Mesenchymal stem cell (in vitro differentiated cells and primary cell): Measurements from ENCODE around the gene NEK8.
A peak's percentile ranks its signal among the peaks of the same experiment; 100 is the strongest.

Source experiments
- DNase-seq: peaks from one replicate; pipeline ENCODE4 v3.0.0-alpha.2; 2013
- H2AFZ ChIP-seq: one replicate; pipeline ENCODE4 v1.6.1; 2013; ENCODE audit warnings: low read depth, mild to moderate bottlenecking, control low read depth, inconsistent platforms, low read length, moderate library complexity
- H2AK5ac ChIP-seq: 2 replicates; pipeline ENCODE4 v1.6.1; 2013; ENCODE audit warnings: low read length, moderate library complexity, mild to moderate bottlenecking, inconsistent platforms; ENCODE audit not compliant: severe bottlenecking
- H2BK120ac ChIP-seq: one replicate; pipeline ENCODE4 v1.6.1; 2013; ENCODE audit warnings: low read depth, mild to moderate bottlenecking, inconsistent platforms, low read length, moderate library complexity
- H2BK12ac ChIP-seq, 2 experiments: one replicate each; pipeline ENCODE4 v1.6.1; 2013; ENCODE audit warnings: inconsistent platforms in 2 of 2, low read length in 2 of 2, mild to moderate bottlenecking in 2 of 2, moderate library complexity in 2 of 2, control low read depth in 1 of 2
- H2BK15ac ChIP-seq: one replicate; pipeline ENCODE4 v1.6.1; 2013; ENCODE audit warnings: mild to moderate bottlenecking, low read depth, inconsistent platforms; ENCODE audit not compliant: poor library complexity, severe bottlenecking
- H2BK5ac ChIP-seq: 2 replicates; pipeline ENCODE4 v1.6.1; 2013; ENCODE audit warnings: low read depth, mild to moderate bottlenecking, low read length, control low read depth, inconsistent platforms; ENCODE audit not compliant: poor library complexity, severe bottlenecking
- H3K14ac ChIP-seq, 2 experiments: one replicate each; pipeline ENCODE4 v1.6.1; 2013; ENCODE audit warnings: inconsistent platforms in 2 of 2, low read length in 2 of 2, control low read depth in 1 of 2, mild to moderate bottlenecking in 1 of 2, moderate library complexity in 1 of 2
- H3K18ac ChIP-seq, 2 experiments: one replicate each; pipeline ENCODE4 v1.6.1; 2013; ENCODE audit warnings: inconsistent platforms in 2 of 2, low read length in 2 of 2, control low read depth in 1 of 2, low read depth in 1 of 2, mild to moderate bottlenecking in 1 of 2
- H3K23ac ChIP-seq, 2 experiments: one replicate each; pipeline ENCODE4 v1.6.1; 2013; ENCODE audit warnings: inconsistent platforms in 2 of 2, low read length in 2 of 2, mild to moderate bottlenecking in 2 of 2, moderate library complexity in 2 of 2, control low read depth in 1 of 2
- H3K27ac ChIP-seq: 2 replicates; pipeline ENCODE4 v1.5.1; 2013; ENCODE audit warnings: mild to moderate bottlenecking, moderate library complexity, low read length, control low read depth, inconsistent platforms; ENCODE audit not compliant: poor library complexity, severe bottlenecking
- H3K27me3 ChIP-seq, 2 experiments: 2 replicates each; pipeline versions ENCODE4 v1.6.1 to v1.7.0; 2013; ENCODE audit warnings: low read length in 2 of 2, mild to moderate bottlenecking in 2 of 2, moderate library complexity in 2 of 2, control low read depth in 1 of 2, inconsistent platforms in 1 of 2; ENCODE audit not compliant: control insufficient read depth in 1 of 2, insufficient read depth in 1 of 2
- H3K36me3 ChIP-seq, 2 experiments: 2 replicates each; pipeline versions ENCODE4 v1.6.1 to v1.7.0; 2013; ENCODE audit warnings: low read length in 2 of 2, control low read depth in 1 of 2, inconsistent platforms in 1 of 2, low read depth in 1 of 2, mild to moderate bottlenecking in 1 of 2; ENCODE audit not compliant: insufficient read depth in 2 of 2, control insufficient read depth in 1 of 2
- H3K4ac ChIP-seq, 2 experiments: one replicate each; pipeline ENCODE4 v1.6.1; 2013; ENCODE audit warnings: inconsistent platforms in 2 of 2, low read length in 2 of 2, mild to moderate bottlenecking in 2 of 2, moderate library complexity in 2 of 2, control low read depth in 1 of 2, low read depth in 1 of 2
- H3K4me1 ChIP-seq: 2 replicates; pipeline ENCODE4 v1.6.1; 2013; ENCODE audit warnings: low read depth, low read length, control low read depth; ENCODE audit not compliant: control insufficient read depth, insufficient read depth
- H3K4me2 ChIP-seq: 2 replicates; pipeline ENCODE4 v1.6.1; 2013; ENCODE audit warnings: low read length, mild to moderate bottlenecking, inconsistent platforms; ENCODE audit not compliant: poor library complexity, severe bottlenecking
- H3K4me3 ChIP-seq, 2 experiments: 2 replicates each; pipeline versions ENCODE4 v1.5.1 to v1.7.0; 2013; ENCODE audit warnings: low read length in 2 of 2, mild to moderate bottlenecking in 2 of 2, control low read depth in 1 of 2, low read depth in 1 of 2; ENCODE audit not compliant: insufficient read depth in 1 of 2
- H3K79me1 ChIP-seq: replicated peaks from 2 replicates; pipeline ENCODE4 v1.6.1; 2013; ENCODE audit warnings: mild to moderate bottlenecking, control low read depth, low read length, inconsistent platforms; ENCODE audit not compliant: poor library complexity, severe bottlenecking
- H3K9ac ChIP-seq: 2 replicates; pipeline ENCODE4 v1.7.0; 2013; ENCODE audit warnings: mild to moderate bottlenecking, low read length, moderate library complexity
- H3K9me3 ChIP-seq: 2 replicates; pipeline ENCODE4 v1.7.0; 2013; ENCODE audit warnings: mild to moderate bottlenecking, low read length; ENCODE audit not compliant: control insufficient read depth
- H4K8ac ChIP-seq: one replicate; pipeline ENCODE4 v1.6.1; 2013; ENCODE audit warnings: inconsistent platforms, mild to moderate bottlenecking, low read length, moderate library complexity
- H4K91ac ChIP-seq: one replicate; pipeline ENCODE4 v1.6.1; 2013; ENCODE audit warnings: mild to moderate bottlenecking, low read length, inconsistent platforms
- WGBS: methylation state at CpG from one replicate; pipeline ENCODE4 v1.1.7; 2013; ENCODE audit warnings: mixed read lengths; 5-methylcytosine and 5-hydroxymethylcytosine counted together

The NEK8 gene

GRCh38 chr17:28741358-28742349, 13.1 kb downstream of the NEK8 start:
- H3K9me3 ChIP-seq = no peaks in the 10 kb centered on the region
- H2BK12ac ChIP-seq = peak overlapping the region; percentile 17 to 49
- peak overlapping the region; percentile 36 for H4K8ac ChIP-seq
- H2BK15ac ChIP-seq = peak overlapping the region; percentile 1
- peak overlapping the region; percentile 19 to 46 for H3K4ac ChIP-seq
- peaks cover 3% of the 10 kb centered on the region for H3K79me1 ChIP-seq
- peak overlapping the region; percentile 84 for H2AK5ac ChIP-seq
- DNase-seq = no peak
- no peak overlapping the region for H3K9ac ChIP-seq
- no peaks in the 10 kb centered on the region for H3K27me3 ChIP-seq
- no peak overlapping the region for H2AFZ ChIP-seq
- 97% methylated on average over 18 of the region's 19 CpGs for WGBS
- no peak overlapping the region for H3K4me2 ChIP-seq
- peak overlapping the region; percentile 13 to 73 for H3K18ac ChIP-seq
- H3K27ac ChIP-seq = peak overlapping the region; percentile 11
- peaks cover 23% of the 10 kb centered on the region for H3K4me1 ChIP-seq
- H3K4me3 ChIP-seq = no peak overlapping the region
- peak overlapping the region; percentile 71 for H4K91ac ChIP-seq
- no peak overlapping the region for H3K23ac ChIP-seq
- no peak overlapping the region for H2BK120ac ChIP-seq
- H3K14ac ChIP-seq = no peak overlapping the region
- peaks cover 18 to 42% of the 10 kb centered on the region in 2 experiments for H3K36me3 ChIP-seq
- no peak overlapping the region for H2BK5ac ChIP-seq

- Histone ChIP-seq H2AK5ac (no peak within 1 kb of the TSS), H2AFZ (no peak within 1 kb of the TSS), H2BK5ac (peak within 1 kb of the TSS; percentile 96), H3K27ac (peak within 1 kb of the TSS; percentile 98), H3K9ac (peak within 1 kb of the TSS; percentile 99), H3K18ac (peak within 1 kb of the TSS; percentile 96 to 99), H3K14ac (peak within 1 kb of the TSS; percentile 62 to 98), H3K4ac (peak within 1 kb of the TSS; percentile 97 to 98), H3K27me3 (no peaks in the 10 kb centered on the region), H3K23ac (peak within 1 kb of the TSS in 1 of 2 experiments; percentile 77), H3K9me3 (no peaks in the 10 kb centered on the region), H2BK120ac (peak within 1 kb of the TSS; percentile 87), H2BK12ac (peak within 1 kb of the TSS; percentile 32 to 49), H2BK15ac (peak within 1 kb of the TSS; percentile 93), H3K4me1 (peaks cover 37% of the 10 kb centered on the region), H3K4me2 (peak within 1 kb of the TSS; percentile 83), H3K79me1 (peaks cover 3% of the 10 kb centered on the region), H4K8ac (peak within 1 kb of the TSS; percentile 84), H3K4me3 (peak within 1 kb of the TSS; percentile 89 to 91), H3K36me3 (peaks cover 30 to 49% of the 10 kb centered on the region in 2 experiments), H4K91ac (peak within 1 kb of the TSS; percentile 98)
- WGBS = under 1% methylated on average over 61 of the region's 70 CpGs
- peak; percentile 95 for DNase-seq
These were observed 14.9 kb downstream of the NEK8 start, which contains the start of gene TRAF4 for GRCh38 chr17:28743243-28744103. Gene TRAF4, plus strand, starts transcription at chr17:28744011. Its CDS starts 102 bp downstream, at chr17:28744113.

GRCh38 chr17:28744104-28744971, 15.8 kb downstream of the NEK8 start:
- peak overlapping the region; percentile 95 for H3K27ac ChIP-seq
- under 1% methylated on average over 51 of the region's 61 CpGs for WGBS

More at GRCh38 chr17:28744104-28744971, 15.8 kb downstream of the NEK8 start:
- H3K23ac ChIP-seq = peak overlapping the region in 1 of 2 experiments; percentile 77
- H2AK5ac ChIP-seq = no peak overlapping the region
- H3K4me1 ChIP-seq = peaks cover 46% of the 10 kb centered on the region
- no peaks in the 10 kb centered on the region for H3K9me3 ChIP-seq
- H3K4me2 ChIP-seq = peak overlapping the region; percentile 77
- H3K4me3 ChIP-seq = peak overlapping the region; percentile 89 to 91
- peak overlapping the region; percentile 86 for H2BK120ac ChIP-seq
- H2AFZ ChIP-seq = no peak overlapping the region
- peak overlapping the region; percentile 97 to 98 for H3K4ac ChIP-seq
- H3K18ac ChIP-seq = peak overlapping the region; percentile 96 to 99
- peak overlapping the region; percentile 93 for H2BK15ac ChIP-seq
- H2BK12ac ChIP-seq = peak overlapping the region in 1 of 2 experiments; percentile 32
- H3K14ac ChIP-seq = peak overlapping the region; percentile 62 to 98
- H2BK5ac ChIP-seq = peak overlapping the region; percentile 79
- peak overlapping the region; percentile 99 for H3K9ac ChIP-seq
- H4K91ac ChIP-seq = peak overlapping the region; percentile 98
- peaks cover 31 to 54% of the 10 kb centered on the region in 2 experiments for H3K36me3 ChIP-seq
- H4K8ac ChIP-seq = peak overlapping the region; percentile 84
- peak; percentile 63 for DNase-seq
- H3K27me3 ChIP-seq = no peaks in the 10 kb centered on the region
- peaks cover 3% of the 10 kb centered on the region for H3K79me1 ChIP-seq
